Kidney (tissue), 14 donors: ENCODE measurements around the gene CLEC9A. TPM values are rescaled to one million over a fixed set of nuclear protein-coding genes. Genes with fewer than 3 reads are reported as not detected.

ENCODE experiments used
- DNase-seq, 5 donors: peaks; one replicate each; pipeline ENCODE4 v3.0.0-alpha.2; 2013 to 2020
- FAIRE-seq: peaks from 2 replicates; lab custom pipeline; 2012; peaks lifted over from hg19 to GRCh38; lab: Jason Lieb, UNC
- H3K27ac ChIP-seq, 2 donors: one replicate each; pipeline ENCODE4 v1.7.0; 2013; ENCODE audit warnings: low read depth in 2 of 2, low read length in 2 of 2, inconsistent platforms in 1 of 2
- H3K27me3 ChIP-seq: one replicate; pipeline ENCODE4 v1.7.1; 2013; ENCODE audit warnings: low read length, inconsistent platforms; ENCODE audit not compliant: control insufficient read depth, insufficient read depth
- H3K36me3 ChIP-seq, 3 donors: one replicate each; pipeline versions ENCODE4 v1.7.0 to v1.7.1; 2013; ENCODE audit warnings: low read length in 3 of 3, control low read depth in 1 of 3, inconsistent platforms in 1 of 3; ENCODE audit not compliant: insufficient read depth in 3 of 3, control insufficient read depth in 2 of 3
- H3K4me1 ChIP-seq, 3 donors: one replicate each; pipeline versions ENCODE4 v1.7.0 to v1.7.1; 2013; ENCODE audit warnings: low read length in 3 of 3, inconsistent platforms in 1 of 3, low read depth in 1 of 3; ENCODE audit not compliant: control insufficient read depth in 2 of 3, insufficient read depth in 2 of 3
- H3K4me3 ChIP-seq, 3 donors: one replicate each; pipeline versions ENCODE4 v1.7.0 to v1.8.1; 2013; ENCODE audit warnings: low read length in 3 of 3, control low read depth in 1 of 3, inconsistent platforms in 1 of 3
- H3K9ac ChIP-seq, 3 donors: one replicate each; pipeline versions ENCODE4 v1.7.0 to v1.7.1; 2013; ENCODE audit warnings: low read length in 3 of 3, control low read depth in 1 of 3, inconsistent platforms in 1 of 3
- H3K9me3 ChIP-seq, 3 donors: one replicate each; pipeline versions ENCODE4 v1.7.0 to v1.7.1; 2013; ENCODE audit warnings: low read length in 3 of 3, control low read depth in 1 of 3, inconsistent platforms in 1 of 3; ENCODE audit not compliant: control insufficient read depth in 2 of 3, insufficient read depth in 1 of 3
- CTCF ChIP-seq: IDR thresholded peaks from 3 replicates; pipeline ENCODE4 v1.5.1; 2012; ENCODE audit warnings: mild to moderate bottlenecking, moderate library complexity, borderline replicate concordance; ENCODE audit not compliant: insufficient read depth; ENCODE audit errors: extremely low read depth
- intact Hi-C: fragments of 100-400 bp; cut with DNase I; formaldehyde crosslinking; loops from one replicate; pipeline ENCODE4 v1.11.1; 2022
- polyA plus RNA-seq: library from polyadenylated mRNA; stranded (reverse); fragments of 350-450 nt; fragmentation: Illumina TruSeq; extraction: RNeasy Lipid Tissue Mini Kit (QIAGEN cat#74804); gene quantifications from one replicate; pipeline ENCODE4 v1.2.3, GENCODE V29; 2014; ENCODE audit warnings: low read depth, low replicate concordance; ENCODE audit not compliant: insufficient read depth
- total RNA-seq: library from RNA; stranded (reverse); fragmentation: NEBNext Ultra II Directional; extraction: Animal tissue kit (Norgen Biotek cat#: 25700); gene quantifications from one replicate; pipeline ENCODE4 v1.2.1, GENCODE V29; 2021
- donor health status: control.
- donor health status: control.
- donor health status: control.
- donor health status: control.
- donor health status: control.
- donor health status: DM: yes; HTN: yes; CAD: no.
- donor health status: Normal renal cell carcinoma (clear cell type).

Gene CLEC9A
- total and polyA plus RNA-seq, 2 donors from 2014 or later, result 0.57 TPM; not detected in 1

GRCh38 chr12:10075451-10075850, 45.0 kb downstream of the CLEC9A start:
- Histone ChIP-seq H3K9ac (no peak overlapping the region), H3K36me3 (no peaks in the 10 kb centered on the region), H3K27me3 (no peaks in the 10 kb centered on the region), H3K4me3 (no peak overlapping the region), H3K4me1 (no peaks in the 10 kb centered on the region), H3K27ac (no peak overlapping the region), H3K9me3 (no peaks in the 10 kb centered on the region)
- TF ChIP-seq CTCF, result no peak
- FAIRE-seq (no peak), DNase-seq (no peak)
- intact Hi-C loops, result no loop called here

GRCh38 chr12:10082117-10082874, 51.8 kb downstream of the CLEC9A start:
- no peak for FAIRE-seq
- TF ChIP-seq CTCF, result no peak

GRCh38 chr12:10084733-10085132, 54.3 kb downstream of the CLEC9A start:
- H3K36me3 ChIP-seq, result no peaks in the 10 kb centered on the region
- no peak overlapping the region for H3K4me3 ChIP-seq
- no peak overlapping the region for H3K9ac ChIP-seq
- intact Hi-C loops, result no loop called here
- DNase-seq (no peak), FAIRE-seq (no peak)
- H3K27ac ChIP-seq, result no peak overlapping the region
- no peak for TF ChIP-seq CTCF
- no peaks in the 10 kb centered on the region for H3K4me1 ChIP-seq
- H3K9me3 ChIP-seq, result peaks cover 0 to 3% (median 0%) of the 10 kb centered on the region in 3 donors
- no peaks in the 10 kb centered on the region for H3K27me3 ChIP-seq

More at GRCh38 chr12:10082117-10082874, 51.8 kb downstream of the CLEC9A start:
- Histone ChIP-seq H3K4me1 (no peaks in the 10 kb centered on the region), H3K27me3 (no peaks in the 10 kb centered on the region), H3K27ac (no peak overlapping the region), H3K4me3 (no peak overlapping the region), H3K9ac (no peak overlapping the region), H3K9me3 (peaks cover 0 to 3% (median 0%) of the 10 kb centered on the region in 3 donors), H3K36me3 (no peaks in the 10 kb centered on the region)
- intact Hi-C loops, result no loop called here
- no peak for DNase-seq

GRCh38 chr12:10086387-10086786, 55.9 kb downstream of the CLEC9A start:
- Histone ChIP-seq H3K4me3 (no peak overlapping the region), H3K27me3 (no peaks in the 10 kb centered on the region), H3K27ac (no peak overlapping the region), H3K9me3 (peaks cover 0 to 3% (median 0%) of the 10 kb centered on the region in 3 donors), H3K4me1 (no peaks in the 10 kb centered on the region), H3K36me3 (no peaks in the 10 kb centered on the region), H3K9ac (no peak overlapping the region)
- FAIRE-seq, result no peak
- DNase-seq, result no peak
- intact Hi-C loops, result no loop called here
- TF ChIP-seq CTCF, result no peak
